ENCODE data around the gene CPNE4. TPM values are rescaled to one million over a fixed set of nuclear protein-coding genes. Genes with fewer than 3 reads are reported as not detected.

The CPNE4 gene
- total RNA-seq, 4 donors from 2014 or later: 0.10 to 0.25 (median 0.16) TPM; not detected in 1

DNA sequence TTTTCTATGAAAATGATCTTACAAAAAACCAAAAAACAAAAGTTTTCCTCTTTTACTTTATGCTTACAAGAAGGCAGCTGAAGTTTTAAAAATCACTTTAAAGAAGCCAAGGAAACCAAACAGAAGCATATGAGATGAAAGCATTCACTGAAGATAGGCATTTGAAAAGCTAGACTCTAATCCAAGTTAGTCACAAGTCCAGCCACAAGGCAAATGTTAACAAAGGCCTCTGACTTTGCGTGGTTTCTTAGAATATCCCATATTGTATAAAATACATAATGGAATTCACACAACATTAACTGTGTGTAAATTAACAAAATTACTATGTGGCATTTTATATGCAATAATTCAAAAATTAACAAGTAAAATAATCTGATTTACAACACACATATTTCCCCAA, 549.7 kb downstream of the CPNE4 start:
- intact Hi-C loops (cut with DNase I; ENCODE audit: low total_unique reads): no loop called here
- no peak overlapping the region for H3K4me3 ChIP-seq (ENCODE audit: low read depth, poor library complexity, severe bottlenecking)
- no peak for TF ChIP-seq POLR2A (IDR thresholded peaks at IDR 0.05)
- TF ChIP-seq, protein P1, sequence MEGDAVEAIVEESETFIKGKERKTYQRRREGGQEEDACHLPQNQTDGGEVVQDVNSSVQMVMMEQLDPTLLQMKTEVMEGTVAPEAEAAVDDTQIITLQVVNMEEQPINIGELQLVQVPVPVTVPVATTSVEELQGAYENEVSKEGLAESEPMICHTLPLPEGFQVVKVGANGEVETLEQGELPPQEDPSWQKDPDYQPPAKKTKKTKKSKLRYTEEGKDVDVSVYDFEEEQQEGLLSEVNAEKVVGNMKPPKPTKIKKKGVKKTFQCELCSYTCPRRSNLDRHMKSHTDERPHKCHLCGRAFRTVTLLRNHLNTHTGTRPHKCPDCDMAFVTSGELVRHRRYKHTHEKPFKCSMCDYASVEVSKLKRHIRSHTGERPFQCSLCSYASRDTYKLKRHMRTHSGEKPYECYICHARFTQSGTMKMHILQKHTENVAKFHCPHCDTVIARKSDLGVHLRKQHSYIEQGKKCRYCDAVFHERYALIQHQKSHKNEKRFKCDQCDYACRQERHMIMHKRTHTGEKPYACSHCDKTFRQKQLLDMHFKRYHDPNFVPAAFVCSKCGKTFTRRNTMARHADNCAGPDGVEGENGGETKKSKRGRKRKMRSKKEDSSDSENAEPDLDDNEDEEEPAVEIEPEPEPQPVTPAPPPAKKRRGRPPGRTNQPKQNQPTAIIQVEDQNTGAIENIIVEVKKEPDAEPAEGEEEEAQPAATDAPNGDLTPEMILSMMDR (IDR thresholded peaks at IDR 0.05): no peak
- WGBS, 2 donors: 82 to 97% methylated on average over 1 of the region's 1 CpG
- DNase-seq (ENCODE audit: low spot score in 2 of 2): no peak

DNA sequence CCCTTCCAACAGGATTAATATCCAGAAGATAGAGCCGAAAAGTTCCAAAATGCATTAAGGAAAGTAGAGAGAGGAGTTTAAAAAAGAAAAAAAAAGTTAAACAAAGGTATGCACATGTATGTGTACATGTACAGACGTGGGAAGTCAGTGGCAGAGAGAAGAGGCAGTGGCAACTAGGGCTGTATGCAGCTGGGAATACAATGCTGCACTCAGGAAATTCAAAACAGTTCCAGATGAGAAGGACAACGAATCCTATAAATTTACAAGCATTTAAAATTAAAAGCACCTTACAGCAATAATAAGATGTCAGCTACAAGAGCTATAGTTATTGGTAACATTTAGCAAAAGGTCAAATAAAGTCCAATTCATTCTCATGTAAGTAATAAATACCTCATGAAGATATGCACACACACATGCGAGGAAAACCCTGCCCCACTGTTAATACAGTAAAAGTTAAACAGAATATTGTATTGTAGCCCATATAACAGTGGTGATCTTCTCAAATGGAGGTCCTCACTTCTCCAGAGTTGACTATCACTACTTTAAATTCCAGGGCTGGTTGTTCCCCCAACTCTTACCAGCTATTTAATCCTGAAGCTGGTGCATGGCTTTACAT, 550.2 kb downstream of the CPNE4 start:
- WGBS, 2 donors: 72 to 82% methylated on average over 4 of the region's 4 CpGs
- no peak for DNase-seq (ENCODE audit: low spot score in 2 of 2)
- no peak overlapping the region for H3K4me3 ChIP-seq (ENCODE audit: low read depth, poor library complexity, severe bottlenecking)
- TF ChIP-seq POLR2A (IDR thresholded peaks at IDR 0.05): no peak
- TF ChIP-seq, protein P1 (IDR thresholded peaks at IDR 0.05): no peak
- intact Hi-C loops (cut with DNase I; ENCODE audit: low total_unique reads): no loop called here

Small RNAs within 50 kb of the gene (microRNA-seq; reads per million reads assigned to microRNA genes)
- gene MIR5704 (ENCODE audit: borderline number of aligned reads in 1 of 2, borderline replicate concordance in 2 of 2): 0 reads per million in 2 donors
